Epithelial cell of proximal tubule (primary cell): Measurements from ENCODE around the gene SDK2. TPM values are rescaled to one million over a fixed set of nuclear protein-coding genes. Genes with fewer than 3 reads are reported as not detected.

Experiments used
- DNase-seq: peaks from one replicate; pipeline ENCODE4 v3.0.0-alpha.2; 2011; ENCODE audit warnings: low read depth
- H3K4me3 ChIP-seq: 2 replicates; pipeline ENCODE4 v1.5.1; 2011; ENCODE audit warnings: low read depth, mild to moderate bottlenecking, low read length
- total RNA-seq: library from RNA; depleted of rRNA; stranded (reverse); fragments of >200 nt; gene quantifications from 2 replicates; pipeline ENCODE4 v1.2.3, GENCODE V29; 2015
- TF ChIP-seq, protein P1 (sequence below): conservative IDR thresholded peaks from 2 replicates; pipeline ENCODE4 v1.5.1; 2012; ENCODE audit warnings: low read depth, mild to moderate bottlenecking, low read length

Gene SDK2
- total RNA-seq, 1 donor from 2014 or later: 0.12 TPM

DNA sequence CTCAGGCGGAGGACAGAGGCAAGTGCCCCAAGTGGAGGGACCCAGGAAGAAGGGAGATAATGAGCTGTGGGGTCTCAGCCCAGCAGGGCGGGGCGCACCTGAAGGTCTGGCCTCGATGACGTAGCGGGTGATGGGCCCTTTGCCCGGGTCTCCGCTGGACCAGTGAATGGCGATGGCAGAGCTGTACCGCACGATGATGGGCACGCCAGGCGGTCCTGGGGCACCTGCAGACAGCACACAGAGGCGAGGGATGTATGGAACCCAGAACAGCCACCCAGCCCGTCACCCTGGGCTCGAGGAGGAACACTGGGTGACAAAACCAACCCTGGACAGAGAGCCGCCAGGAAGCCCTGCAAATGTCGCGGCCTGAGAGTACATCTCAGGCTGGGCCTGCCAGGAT is 286.3 kb downstream of the SDK2 start:
- TF ChIP-seq, protein P1, sequence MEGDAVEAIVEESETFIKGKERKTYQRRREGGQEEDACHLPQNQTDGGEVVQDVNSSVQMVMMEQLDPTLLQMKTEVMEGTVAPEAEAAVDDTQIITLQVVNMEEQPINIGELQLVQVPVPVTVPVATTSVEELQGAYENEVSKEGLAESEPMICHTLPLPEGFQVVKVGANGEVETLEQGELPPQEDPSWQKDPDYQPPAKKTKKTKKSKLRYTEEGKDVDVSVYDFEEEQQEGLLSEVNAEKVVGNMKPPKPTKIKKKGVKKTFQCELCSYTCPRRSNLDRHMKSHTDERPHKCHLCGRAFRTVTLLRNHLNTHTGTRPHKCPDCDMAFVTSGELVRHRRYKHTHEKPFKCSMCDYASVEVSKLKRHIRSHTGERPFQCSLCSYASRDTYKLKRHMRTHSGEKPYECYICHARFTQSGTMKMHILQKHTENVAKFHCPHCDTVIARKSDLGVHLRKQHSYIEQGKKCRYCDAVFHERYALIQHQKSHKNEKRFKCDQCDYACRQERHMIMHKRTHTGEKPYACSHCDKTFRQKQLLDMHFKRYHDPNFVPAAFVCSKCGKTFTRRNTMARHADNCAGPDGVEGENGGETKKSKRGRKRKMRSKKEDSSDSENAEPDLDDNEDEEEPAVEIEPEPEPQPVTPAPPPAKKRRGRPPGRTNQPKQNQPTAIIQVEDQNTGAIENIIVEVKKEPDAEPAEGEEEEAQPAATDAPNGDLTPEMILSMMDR: no peak
- H3K4me3 ChIP-seq: no peak overlapping the region
- no peak for DNase-seq

DNA sequence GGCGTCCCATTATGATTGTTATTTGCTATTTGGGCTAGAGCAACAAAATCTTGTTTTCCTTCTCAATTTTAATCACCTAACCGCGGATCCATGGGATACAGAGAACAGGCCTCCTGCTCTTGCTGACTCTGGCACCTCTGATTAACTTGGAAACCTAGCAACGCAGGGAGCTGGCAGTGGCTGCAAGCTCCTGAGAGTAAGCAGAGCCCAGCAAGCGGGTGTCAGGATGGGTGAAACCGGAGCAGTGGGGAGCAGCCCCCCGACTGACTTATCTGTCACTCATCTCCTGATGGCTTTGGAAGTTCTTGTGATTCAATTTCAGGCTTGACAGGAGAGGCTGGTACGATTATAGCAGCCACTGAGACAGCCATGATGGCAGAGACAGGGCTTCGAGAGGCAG is 286.9 kb downstream of the SDK2 start:
- DNase-seq: no peak
- H3K4me3 ChIP-seq: no peak overlapping the region
- TF ChIP-seq, protein P1: no peak

DNA sequence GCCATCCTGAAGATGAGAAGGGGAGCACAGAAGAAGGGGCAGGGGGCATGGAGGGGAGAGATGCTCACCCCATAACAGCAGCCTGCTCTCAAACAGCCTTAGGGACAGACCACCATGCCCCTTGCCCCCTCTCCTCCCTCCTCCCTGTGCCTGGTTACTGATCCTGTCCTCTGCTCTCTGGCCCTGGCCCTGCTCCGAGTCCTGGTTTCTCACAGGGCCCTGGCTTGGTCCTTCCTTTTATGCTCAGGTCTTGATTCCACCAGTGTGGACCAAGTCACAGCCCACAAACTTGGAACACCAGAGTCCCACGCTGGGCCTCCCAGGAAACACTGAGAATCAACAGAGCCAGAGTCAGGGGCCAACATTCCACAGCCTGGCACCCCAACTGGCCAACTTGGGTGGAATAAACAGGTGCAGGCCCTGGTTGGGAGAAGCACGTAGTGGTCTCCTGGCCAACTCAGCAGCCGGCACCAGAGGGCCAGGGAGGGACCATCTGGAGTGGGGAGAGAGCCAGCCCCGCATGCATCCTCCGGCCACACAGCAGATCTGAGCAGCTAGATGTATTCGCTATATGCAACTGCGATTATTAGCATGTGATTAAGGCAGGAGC is 287.6 kb downstream of the SDK2 start:
- no peak overlapping the region for H3K4me3 ChIP-seq
- TF ChIP-seq, protein P1: no peak
- no peak for DNase-seq

DNA sequence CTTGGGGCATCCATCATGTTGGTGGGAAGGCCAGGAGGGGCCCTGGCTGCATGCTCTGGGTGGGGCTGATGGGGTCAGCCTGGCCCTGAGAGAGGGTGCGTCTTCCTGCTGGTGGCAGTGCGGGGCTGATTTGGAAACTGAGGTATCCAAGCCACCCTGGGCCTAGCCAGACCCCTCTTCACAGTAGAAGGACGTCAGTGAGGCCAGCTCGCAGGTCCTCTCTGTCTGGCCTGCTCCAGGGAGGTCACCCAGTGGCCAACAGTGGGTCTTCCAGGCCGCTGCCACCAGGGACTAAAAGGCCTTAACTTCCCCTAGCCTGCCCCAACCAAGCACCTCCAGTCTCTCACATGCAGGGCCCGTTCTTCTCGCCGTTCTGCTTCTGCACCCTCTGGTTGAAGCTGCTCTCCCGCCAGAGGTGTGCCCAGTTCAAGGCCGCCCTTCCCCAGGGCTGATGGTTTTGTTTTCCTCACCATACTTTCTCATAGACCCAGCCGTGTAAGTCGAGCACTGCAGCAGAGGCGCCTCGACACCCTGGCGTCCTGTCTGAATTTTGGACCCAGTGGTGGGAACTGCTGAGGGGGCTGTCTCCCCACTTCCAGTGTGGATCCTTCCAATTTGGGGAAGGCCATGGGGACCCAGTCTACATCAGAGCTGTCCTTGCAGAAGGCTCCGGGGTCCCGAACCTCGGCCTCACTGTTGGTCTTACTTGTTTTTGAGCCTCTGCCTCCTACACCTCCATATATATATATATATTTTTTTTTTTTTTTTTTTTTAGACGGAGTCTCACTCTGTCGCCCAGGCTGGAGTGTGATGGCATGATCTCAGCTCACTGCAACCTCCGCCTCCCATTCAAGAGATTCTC is 289.6 kb downstream of the SDK2 start:
- TF ChIP-seq, protein P1: no peak
- no peak overlapping the region for H3K4me3 ChIP-seq
- no peak for DNase-seq

DNA sequence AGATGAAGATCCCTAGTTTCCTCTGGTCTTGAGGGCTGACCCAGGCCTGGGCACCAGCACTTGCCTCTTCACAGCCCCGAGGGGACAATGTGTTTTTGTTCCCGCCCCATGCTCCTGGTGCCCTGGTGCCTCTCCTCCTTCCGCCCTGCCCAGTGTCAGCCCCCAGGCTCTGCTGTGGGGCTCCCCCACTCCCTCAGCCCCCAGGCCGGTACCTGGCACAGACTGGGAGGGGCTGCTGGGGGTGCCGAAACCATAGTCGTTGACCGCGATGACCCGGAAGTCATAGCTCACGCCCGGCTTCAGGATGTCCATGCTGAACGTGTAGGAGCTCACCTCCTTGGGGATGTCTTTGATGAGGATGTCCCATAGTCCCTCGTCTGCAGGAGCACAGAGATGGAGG is 292.0 kb downstream of the SDK2 start:
- DNase-seq: no peak
- no peak overlapping the region for H3K4me3 ChIP-seq
- TF ChIP-seq, protein P1: no peak

DNA sequence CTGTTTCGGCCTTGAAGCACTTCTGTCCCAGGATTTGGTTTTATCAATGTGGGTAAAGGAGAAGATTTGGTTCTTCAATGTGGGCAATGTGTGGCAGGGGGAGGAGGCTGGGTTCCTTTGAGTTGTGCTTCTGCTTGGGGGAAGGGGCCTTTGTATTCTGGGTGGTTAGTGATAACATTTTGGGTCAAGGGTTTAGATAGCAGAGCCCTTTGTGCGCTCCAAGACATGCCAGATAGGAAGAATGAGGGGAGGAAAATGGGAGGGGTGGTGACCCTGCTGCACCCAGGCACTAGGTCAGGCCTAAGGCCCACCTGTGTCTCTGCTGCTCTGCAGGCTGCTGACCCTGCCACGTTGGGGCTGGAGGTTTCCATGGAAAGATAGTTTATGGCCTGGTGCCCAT is 292.5 kb downstream of the SDK2 start:
- no peak for DNase-seq
- no peak overlapping the region for H3K4me3 ChIP-seq
- TF ChIP-seq, protein P1: no peak
